ENCODE results near the gene TAMALIN. TPM values are rescaled to one million over a fixed set of nuclear protein-coding genes. Genes with fewer than 3 reads are reported as not detected.

TAMALIN gene
- total and polyA plus RNA-seq, 2 of the 4 experiments (the other 2 are of a cell fraction), result 2.7 to 5.3 TPM

DNA sequence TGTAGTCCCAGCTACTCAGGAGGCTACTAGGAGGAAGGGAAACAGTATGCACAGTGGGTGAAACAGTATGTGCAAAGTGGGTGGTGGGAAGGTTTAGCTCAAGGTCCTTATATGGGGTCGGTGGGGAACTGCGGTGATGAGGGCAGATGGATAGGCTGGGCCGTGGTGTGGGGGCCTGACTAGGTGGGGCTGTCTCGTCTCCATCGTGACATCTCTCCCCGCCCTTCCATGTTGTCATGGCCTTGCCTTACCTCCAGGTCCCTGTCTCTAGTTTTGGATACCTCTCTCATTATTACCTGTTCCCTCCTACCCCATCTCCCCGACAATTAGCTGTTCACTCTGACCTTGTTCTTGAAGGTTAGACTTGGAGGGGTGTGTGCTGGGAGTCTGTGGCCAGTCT is 40.1 kb downstream of the TAMALIN start:
- Histone ChIP-seq H2AK5ac (ENCODE audit: low read depth, low read length) (no peak overlapping the region), H3K14ac (replicated peaks; ENCODE audit: low read depth, low read length) (no peak overlapping the region), H3K9me3 (ENCODE audit: control insufficient read depth, insufficient read depth, low read length) (no peaks in the 10 kb centered on the region), H2AK9ac (replicated peaks; ENCODE audit: low read depth, low read length, poor library complexity) (no peak overlapping the region), H4K91ac (ENCODE audit: insufficient read depth, low read depth, low read length) (no peak overlapping the region), H4K8ac (ENCODE audit: low read depth in 2 of 2, low read length in 2 of 2) (no peak overlapping the region), H3K79me1 (ENCODE audit: low read depth in 1 of 2, low read length in 2 of 2) (peaks cover 0 to 69% of the 10 kb centered on the region in 2 experiments; a peak in 2 of 4 replicates), H2BK120ac (ENCODE audit: low read depth, low read length) (no peak overlapping the region), H4K20me1 (ENCODE audit: insufficient read depth, low read length) (peaks cover 12% of the 10 kb centered on the region), H3K36me3 (ENCODE audit: control insufficient read depth, insufficient read depth, low read length) (peaks cover 3% of the 10 kb centered on the region; the same call in 1 of the 2 replicates), H2BK5ac (ENCODE audit: low read depth, low read length, poor library complexity, severe bottlenecking) (no peak overlapping the region), H3K56ac (ENCODE audit: extremely low read depth, insufficient read depth, low read length) (no peak overlapping the region), H3K18ac (ENCODE audit: low read depth, low read length) (no peak overlapping the region), H3K27me3 (ENCODE audit: control insufficient read depth, insufficient read depth, low read length) (no peaks in the 10 kb centered on the region), H3K9me1 (ENCODE audit: insufficient read depth, low read length) (peaks cover 11% of the 10 kb centered on the region; the same call in 1 of the 2 replicates), H3K4me2 (ENCODE audit: low read depth, low read length) (no peak overlapping the region), H2BK20ac (ENCODE audit: low read depth, low read length) (no peak overlapping the region), H3K4ac (ENCODE audit: low read depth, low read length) (no peak overlapping the region), H3K27ac (ENCODE audit: insufficient read depth, low read length) (no peak overlapping the region), H2AFZ (replicated peaks; ENCODE audit: low read length, poor library complexity) (no peak overlapping the region), H3K23ac (ENCODE audit: low read depth, low read length) (no peak overlapping the region), H3K4me1 (ENCODE audit: control insufficient read depth, insufficient read depth, low read length) (peaks cover 7% of the 10 kb centered on the region), H2BK15ac (ENCODE audit: low read depth, low read length) (no peak overlapping the region), H3K4me3 (ENCODE audit: insufficient read depth, low read depth, low read length) (no peak overlapping the region), H3K9ac (ENCODE audit: low read depth, low read length) (no peak overlapping the region), H4K5ac (ENCODE audit: low read depth, low read length) (no peak overlapping the region)
- POLR2A ChIA-PET (ENCODE audit: unreplicated experiment), result no interaction called here
- dilution Hi-C loops (cut with HindIII; ENCODE audit: low sequenced_read_pairs, unreplicated experiment) (no loop called here), intact Hi-C loops (cut with micrococcal nuclease) (no loop called here), in situ Hi-C loops (cut with MboI; ENCODE audit: low sequenced_read_pairs) (no loop called here)
- DNase-seq, result no peak
- no peak for ATAC-seq (ENCODE audit: low read depth)
- WGBS, 2 experiments (ENCODE audit: extremely low coverage in 2 of 2, insufficient read length in 1 of 2), result no CpG with 5 or more reads among the region's 7 CpGs
- TF ChIP-seq RFX5 (IDR thresholded peaks at IDR 0.05; ENCODE audit: low read depth, low read length) (no peak), RAD21 (IDR thresholded peaks at IDR 0.05; ENCODE audit: low read length) (no peak), NFE2L2 (IDR thresholded peaks at IDR 0.05; ENCODE audit: low read depth, low read length) (no peak), CHD1 (IDR thresholded peaks at IDR 0.05; ENCODE audit: low read depth, low read length) (no peak), BHLHE40 (IDR thresholded peaks at IDR 0.05; ENCODE audit: low read depth, low read length) (no peak), FOS (IDR thresholded peaks at IDR 0.05; ENCODE audit: low read depth, low read length) (no peak), MAZ (IDR thresholded peaks at IDR 0.05; ENCODE audit: borderline replicate concordance, low read depth, low read length) (no peak), CEBPB (IDR thresholded peaks at IDR 0.05; ENCODE audit: low read depth, low read length) (no peak), RCOR1 (IDR thresholded peaks at IDR 0.05; ENCODE audit: insufficient replicate concordance, low read length) (no peak), MAFK (IDR thresholded peaks at IDR 0.05; ENCODE audit: low read depth, low read length) (no peak), POLR2A (IDR thresholded peaks at IDR 0.05; ENCODE audit: low read depth, low read length) (no peak), MXI1 (IDR thresholded peaks at IDR 0.05; ENCODE audit: borderline replicate concordance, low read depth, low read length) (no peak), SMC3 (IDR thresholded peaks at IDR 0.05; ENCODE audit: low read depth, low read length) (no peak)
- TF ChIP-seq, protein P1, sequence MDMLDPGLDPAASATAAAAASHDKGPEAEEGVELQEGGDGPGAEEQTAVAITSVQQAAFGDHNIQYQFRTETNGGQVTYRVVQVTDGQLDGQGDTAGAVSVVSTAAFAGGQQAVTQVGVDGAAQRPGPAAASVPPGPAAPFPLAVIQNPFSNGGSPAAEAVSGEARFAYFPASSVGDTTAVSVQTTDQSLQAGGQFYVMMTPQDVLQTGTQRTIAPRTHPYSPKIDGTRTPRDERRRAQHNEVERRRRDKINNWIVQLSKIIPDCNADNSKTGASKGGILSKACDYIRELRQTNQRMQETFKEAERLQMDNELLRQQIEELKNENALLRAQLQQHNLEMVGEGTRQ (IDR thresholded peaks at IDR 0.05; ENCODE audit: low read depth, low read length), result no peak
- TF ChIP-seq, protein P2, sequence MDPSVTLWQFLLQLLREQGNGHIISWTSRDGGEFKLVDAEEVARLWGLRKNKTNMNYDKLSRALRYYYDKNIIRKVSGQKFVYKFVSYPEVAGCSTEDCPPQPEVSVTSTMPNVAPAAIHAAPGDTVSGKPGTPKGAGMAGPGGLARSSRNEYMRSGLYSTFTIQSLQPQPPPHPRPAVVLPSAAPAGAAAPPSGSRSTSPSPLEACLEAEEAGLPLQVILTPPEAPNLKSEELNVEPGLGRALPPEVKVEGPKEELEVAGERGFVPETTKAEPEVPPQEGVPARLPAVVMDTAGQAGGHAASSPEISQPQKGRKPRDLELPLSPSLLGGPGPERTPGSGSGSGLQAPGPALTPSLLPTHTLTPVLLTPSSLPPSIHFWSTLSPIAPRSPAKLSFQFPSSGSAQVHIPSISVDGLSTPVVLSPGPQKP (IDR thresholded peaks at IDR 0.05; ENCODE audit: borderline replicate concordance, low read depth, low read length), result no peak
- TF ChIP-seq, protein P3, sequence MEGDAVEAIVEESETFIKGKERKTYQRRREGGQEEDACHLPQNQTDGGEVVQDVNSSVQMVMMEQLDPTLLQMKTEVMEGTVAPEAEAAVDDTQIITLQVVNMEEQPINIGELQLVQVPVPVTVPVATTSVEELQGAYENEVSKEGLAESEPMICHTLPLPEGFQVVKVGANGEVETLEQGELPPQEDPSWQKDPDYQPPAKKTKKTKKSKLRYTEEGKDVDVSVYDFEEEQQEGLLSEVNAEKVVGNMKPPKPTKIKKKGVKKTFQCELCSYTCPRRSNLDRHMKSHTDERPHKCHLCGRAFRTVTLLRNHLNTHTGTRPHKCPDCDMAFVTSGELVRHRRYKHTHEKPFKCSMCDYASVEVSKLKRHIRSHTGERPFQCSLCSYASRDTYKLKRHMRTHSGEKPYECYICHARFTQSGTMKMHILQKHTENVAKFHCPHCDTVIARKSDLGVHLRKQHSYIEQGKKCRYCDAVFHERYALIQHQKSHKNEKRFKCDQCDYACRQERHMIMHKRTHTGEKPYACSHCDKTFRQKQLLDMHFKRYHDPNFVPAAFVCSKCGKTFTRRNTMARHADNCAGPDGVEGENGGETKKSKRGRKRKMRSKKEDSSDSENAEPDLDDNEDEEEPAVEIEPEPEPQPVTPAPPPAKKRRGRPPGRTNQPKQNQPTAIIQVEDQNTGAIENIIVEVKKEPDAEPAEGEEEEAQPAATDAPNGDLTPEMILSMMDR (conservative IDR thresholded peaks at IDR 0.05; ENCODE audit: low read depth, low read length), result no peak
- BruUV-seq (replicated peaks), result no TSS peak
- CTCF ChIA-PET, result no interaction called here
